ENCODE measurements around the gene ALPK3. TPM values are rescaled to one million over a fixed set of nuclear protein-coding genes. Genes with fewer than 3 reads are reported as not detected.
A peak's percentile ranks its signal among the peaks of the same experiment; 100 is the strongest.

ALPK3 gene
- total and polyA plus RNA-seq, 2 donors from 2014 or later: 3.1 to 20.2 TPM

- Histone ChIP-seq H3K9ac (ENCODE audit: low read length in 3 of 3) (no peak overlapping the region), H3K27me3 (ENCODE audit: control insufficient read depth, insufficient read depth, low read length) (no peaks in the 10 kb centered on the region), H3K9me3 (ENCODE audit: control insufficient read depth in 2 of 3, insufficient read depth in 1 of 3, low read length in 3 of 3) (no peaks in the 10 kb centered on the region), H3K4me1 (ENCODE audit: control insufficient read depth in 2 of 3, insufficient read depth in 2 of 3, low read depth in 1 of 3, low read length in 3 of 3) (peaks cover 0 to 2% (median 2%) of the 10 kb centered on the region in 3 donors), H3K36me3 (ENCODE audit: control insufficient read depth in 2 of 3, insufficient read depth in 3 of 3, low read length in 3 of 3) (no peaks in the 10 kb centered on the region), H3K27ac (ENCODE audit: low read depth in 2 of 2, low read length in 2 of 2) (peak overlapping the region in 1 of 2 donors; percentile 49), H3K4me3 (ENCODE audit: low read length in 3 of 3) (no peak overlapping the region)
- no peak for TF ChIP-seq CTCF (IDR thresholded peaks at IDR 0.05; ENCODE audit: borderline replicate concordance, extremely low read depth, insufficient read depth)
- DNase-seq (peak in 4 of 5 donors; percentile 35 to 65 (median 50)), FAIRE-seq (no peak)
- intact Hi-C loops (cut with DNase I): loop anchor here (10.0 kb wide), 1 partner anchor 328 kb away; no protein-coding TSS in a partner anchor
These were observed 105.4 kb downstream of the ALPK3 start for GRCh38 chr15:84922530-84922929.

Other genes with a start within 250 kb of the ALPK3 start
- 10.3 TPM for gene ZSCAN2, start 216.3 kb upstream of the ALPK3 start, total RNA-seq
- 11.4 TPM for gene ZSCAN2, start 216.3 kb upstream of the ALPK3 start, polyA plus RNA-seq (ENCODE audit: insufficient read depth, low read depth, low replicate concordance)
- 39.2 TPM for gene WDR73, start 163.1 kb upstream of the ALPK3 start, total RNA-seq
- gene WDR73, start 163.1 kb upstream of the ALPK3 start, polyA plus RNA-seq (ENCODE audit: insufficient read depth, low read depth, low replicate concordance): 26.2 TPM
- 11.8 TPM for gene NMB, start 159.2 kb upstream of the ALPK3 start, total RNA-seq
- gene NMB, start 159.2 kb upstream of the ALPK3 start, polyA plus RNA-seq (ENCODE audit: insufficient read depth, low read depth, low replicate concordance): 19.7 TPM
- 147 TPM for gene SEC11A, start 101.2 kb upstream of the ALPK3 start, total RNA-seq
- 161 TPM for gene SEC11A, start 101.2 kb upstream of the ALPK3 start, polyA plus RNA-seq (ENCODE audit: insufficient read depth, low read depth, low replicate concordance)
- 31.6 TPM for gene ZNF592, start 68.8 kb upstream of the ALPK3 start, total RNA-seq
- 6.9 TPM for gene ZNF592, start 68.8 kb upstream of the ALPK3 start, polyA plus RNA-seq (ENCODE audit: insufficient read depth, low read depth, low replicate concordance)
- 12.8 TPM for gene SLC28A1, start 67.3 kb downstream of the ALPK3 start, total RNA-seq
- gene SLC28A1, start 67.3 kb downstream of the ALPK3 start, polyA plus RNA-seq (ENCODE audit: insufficient read depth, low read depth, low replicate concordance): 51.2 TPM
- gene PDE8A, start 164.5 kb downstream of the ALPK3 start, total RNA-seq: 37.5 TPM
- gene PDE8A, start 164.5 kb downstream of the ALPK3 start, polyA plus RNA-seq (ENCODE audit: insufficient read depth, low read depth, low replicate concordance): 20.3 TPM